HepG2 (cell line): ENCODE measurements around the gene CLEC16A.

Source experiments
- CTCF ChIP-seq: sonication (generic); formaldehyde crosslinking; IDR thresholded peaks from 2 replicates; pipeline ENCODE4 v1.5.0; 2020; ENCODE audit warnings: mild to moderate bottlenecking, missing genetic modification reagents, moderate library complexity
- EZH2 ChIP-seq: conservative IDR thresholded peaks from 2 replicates; pipeline ENCODE4 v1.6.1; 2012; ENCODE audit warnings: mild to moderate bottlenecking, low read depth, low read length, moderate library complexity
- GPN1 ChIP-seq: sonication (generic); formaldehyde crosslinking; IDR thresholded peaks from 2 replicates; pipeline ENCODE4 v1.5.1; 2020; ENCODE audit warnings: missing genetic modification reagents, borderline replicate concordance
- KDM3A ChIP-seq: IDR thresholded peaks from 2 replicates; pipeline ENCODE4 v1.6.1; 2018; ENCODE audit warnings: low read depth, missing compliant biosample characterization
- NFATC3 ChIP-seq: sonication (generic); formaldehyde crosslinking; IDR thresholded peaks from 2 replicates; pipeline ENCODE4 v1.5.1; 2020; ENCODE audit warnings: mild to moderate bottlenecking, missing genetic modification reagents
- NFIC ChIP-seq: IDR thresholded peaks from 2 replicates; pipeline ENCODE4 v1.6.1; 2012; ENCODE audit warnings: mild to moderate bottlenecking, low read length, inconsistent platforms
- POLR2A ChIP-seq, 2 experiments: IDR thresholded peaks; 2 replicates each; pipeline ENCODE4 v1.6.1; 2011; ENCODE audit warnings: low read depth in 2 of 2, low read length in 2 of 2, mild to moderate bottlenecking in 1 of 2, moderate library complexity in 1 of 2; ENCODE audit not compliant: insufficient read depth in 1 of 2
- YY1 ChIP-seq: IDR thresholded peaks from 2 replicates; pipeline ENCODE4 v1.6.1; 2011; ENCODE audit warnings: low read length, low read depth, moderate library complexity, mild to moderate bottlenecking; ENCODE audit not compliant: insufficient read depth, insufficient replicate concordance
- ZNF678 ChIP-seq: sonication (generic); formaldehyde crosslinking; IDR thresholded peaks from 2 replicates; pipeline ENCODE4 v1.4.0; 2020; ENCODE audit warnings: mild to moderate bottlenecking, missing genetic modification reagents

- no peak for TF ChIP-seq YY1
- TF ChIP-seq GPN1 (CRISPR knock-in tag) = no peak
- no peak for TF ChIP-seq NFATC3 (CRISPR knock-in tag)
- TF ChIP-seq EZH2 = no peak
- TF ChIP-seq NFIC = no peak
- TF ChIP-seq CTCF = no peak
- no peak for TF ChIP-seq POLR2A (IDR thresholded peaks at IDR 0.05; ENCODE audit: insufficient read depth in 1 of 2, low read depth in 2 of 2, low read length in 2 of 2)
- no peak for TF ChIP-seq ZNF678
- no peak for TF ChIP-seq KDM3A (CRISPR knock-in tag)
These were observed 226.5 kb downstream of the CLEC16A start for GRCh38 chr16:11170696-11171447.
